HEK293 (cell line): Measurements from ENCODE around the gene SGTB.

Experiments used
- CTCF ChIA-PET: fragments of 350-600 bp; formaldehyde crosslinking; extraction: SDS; loops from one replicate; lab custom pipeline; 2021; ENCODE audit warnings: antibody characterized with exemption; lab: Yijun Ruan, JAX
- POLR2A ChIA-PET: fragments of 300-600 bp; formaldehyde crosslinking; extraction: SDS; loops from one replicate; lab custom pipeline; 2020; ENCODE audit warnings: antibody characterized with exemption, inconsistent platforms; lab: Yijun Ruan, JAX
- H3K27ac ChIP-seq: fragments of 200-500 bp; sonication (Bioruptor generic); 2 replicates; pipeline ENCODE4 v1.5.1; 2014; ENCODE audit warnings: low read depth, low read length, control low read depth, inconsistent platforms; ENCODE audit errors: extremely low read depth
- H3K36me3 ChIP-seq, 2 experiments: fragments of 200-500 bp in 1 of 2; sonication (Bioruptor generic) in 1 of 2; 1 replicate in 1 of 2; 2 replicates in 1 of 2; pipeline ENCODE4 v1.5.1; 2014 to 2017; ENCODE audit warnings: inconsistent platforms in 2 of 2, low read length in 2 of 2; ENCODE audit not compliant: control insufficient read depth in 2 of 2, insufficient read depth in 1 of 2
- H3K4me1 ChIP-seq: fragments of 200-500 bp; sonication (Bioruptor generic); 2 replicates; pipeline ENCODE4 v1.5.1; 2014; ENCODE audit warnings: mild to moderate bottlenecking, low read length, inconsistent platforms; ENCODE audit not compliant: control insufficient read depth, insufficient read depth
- H3K4me3 ChIP-seq: 2 replicates; pipeline ENCODE4 v1.5.1; 2011; ENCODE audit warnings: low read depth, mild to moderate bottlenecking, control low read depth, low read length, moderate library complexity
- H3K9me3 ChIP-seq: fragments of 200-500 bp; sonication (Bioruptor generic); 2 replicates; pipeline ENCODE4 v1.5.1; 2014; ENCODE audit warnings: low read depth, low read length, inconsistent platforms; ENCODE audit not compliant: control insufficient read depth, insufficient read depth
- BCL11A ChIP-seq: fragments of 450-650 bp; formaldehyde crosslinking; IDR thresholded peaks from 2 replicates; pipeline ENCODE4 v1.5.1; 2016; ENCODE audit warnings: low read depth, missing biosample characterization, missing genetic modification characterization
- HOXA7 ChIP-seq: sonication (generic); formaldehyde crosslinking; IDR thresholded peaks from 2 replicates; pipeline ENCODE4 v1.8.1; 2022; ENCODE audit warnings: missing genetic modification reagents, borderline replicate concordance
- PRDM6 ChIP-seq: fragments of 450-650 bp; formaldehyde crosslinking; IDR thresholded peaks from 2 replicates; pipeline ENCODE4 v1.5.1; 2017; ENCODE audit warnings: missing biosample characterization, missing genetic modification characterization
- SP3 ChIP-seq: fragments of 450-650 bp; formaldehyde crosslinking; IDR thresholded peaks from 2 replicates; pipeline ENCODE4 v1.5.1; 2016; ENCODE audit warnings: missing biosample characterization, missing genetic modification characterization
- ZBTB1 ChIP-seq: fragments of 450-650 bp; formaldehyde crosslinking; IDR thresholded peaks from 2 replicates; pipeline ENCODE4 v1.5.1; 2016; ENCODE audit warnings: missing biosample characterization, missing genetic modification characterization
- ZBTB11 ChIP-seq: fragments of 450-650 bp; formaldehyde crosslinking; conservative IDR thresholded peaks from 2 replicates; pipeline ENCODE4 v1.5.1; 2016; ENCODE audit warnings: low read depth, missing biosample characterization, missing genetic modification characterization
- ZBTB6 ChIP-seq: fragments of 450-650 bp; formaldehyde crosslinking; IDR thresholded peaks from 2 replicates; pipeline ENCODE4 v1.5.1; 2017; ENCODE audit warnings: missing biosample characterization, missing genetic modification characterization
- ZBTB7A ChIP-seq: fragments of 450-650 bp; formaldehyde crosslinking; IDR thresholded peaks from 2 replicates; pipeline ENCODE4 v1.5.1; 2016; ENCODE audit warnings: low read depth, missing biosample characterization, missing genetic modification characterization
- ZNF350 ChIP-seq: fragments of 450-650 bp; formaldehyde crosslinking; IDR thresholded peaks from 2 replicates; pipeline ENCODE4 v1.5.0; 2017; ENCODE audit warnings: missing biosample characterization, mild to moderate bottlenecking, missing genetic modification characterization
- ZNF37A ChIP-seq: fragments of 450-650 bp; IDR thresholded peaks from 2 replicates; pipeline ENCODE4 v1.5.1; 2018; ENCODE audit warnings: missing biosample characterization, missing genetic modification characterization
- ZNF510 ChIP-seq: fragments of 450-650 bp; formaldehyde crosslinking; IDR thresholded peaks from 2 replicates; pipeline ENCODE4 v1.5.1; 2018; ENCODE audit warnings: mild to moderate bottlenecking, missing genetic modification characterization, missing biosample characterization; ENCODE audit not compliant: insufficient replicate concordance
- ZNF513 ChIP-seq: fragments of 450-650 bp; IDR thresholded peaks from 2 replicates; pipeline ENCODE4 v1.5.1; 2018; ENCODE audit warnings: missing biosample characterization, missing genetic modification characterization
- ZNF521 ChIP-seq: fragments of 450-650 bp; formaldehyde crosslinking; IDR thresholded peaks from 2 replicates; pipeline ENCODE4 v1.5.1; 2017; ENCODE audit warnings: missing biosample characterization, mild to moderate bottlenecking, missing genetic modification characterization
- ZNF558 ChIP-seq: fragments of 450-650 bp; formaldehyde crosslinking; IDR thresholded peaks from 2 replicates; pipeline ENCODE4 v1.5.1; 2016; ENCODE audit warnings: missing biosample characterization, missing genetic modification characterization
- ZNF600 ChIP-seq: fragments of 450-650 bp; formaldehyde crosslinking; IDR thresholded peaks from 2 replicates; pipeline ENCODE4 v1.5.1; 2016; ENCODE audit warnings: missing biosample characterization, missing genetic modification characterization
- ZSCAN16 ChIP-seq: fragments of 450-650 bp; formaldehyde crosslinking; IDR thresholded peaks from 2 replicates; pipeline ENCODE4 v1.5.1; 2016; ENCODE audit warnings: missing biosample characterization, missing genetic modification characterization
- ZSCAN23 ChIP-seq: fragments of 450-650 bp; formaldehyde crosslinking; IDR thresholded peaks from 2 replicates; pipeline ENCODE4 v1.5.1; 2016; ENCODE audit warnings: missing biosample characterization, missing genetic modification characterization
- ZSCAN4 ChIP-seq: fragments of 450-650 bp; formaldehyde crosslinking; IDR thresholded peaks from 2 replicates; pipeline ENCODE4 v1.5.1; 2017; ENCODE audit warnings: missing biosample characterization, missing genetic modification characterization

Gene SGTB

GRCh38 chr5:65749956-65750355 lies 28.0 kb upstream of the SGTB start:
- POLR2A ChIA-PET = no interaction called here
- no peaks in the 10 kb centered on the region for H3K36me3 ChIP-seq
- H3K4me3 ChIP-seq = no peak overlapping the region
- no peaks in the 10 kb centered on the region; the same call in 1 of the 2 replicates for H3K4me1 ChIP-seq
- no peaks in the 10 kb centered on the region for H3K9me3 ChIP-seq
- CTCF ChIA-PET = no interaction called here
- H3K27ac ChIP-seq = no peak overlapping the region
- TF ChIP-seq ZNF521 (tag by site-specific recombination) = no peak
- TF ChIP-seq ZSCAN4 = no peak
- TF ChIP-seq ZSCAN23 (tag by site-specific recombination) = no peak
- no peak for TF ChIP-seq ZNF510 (tag by site-specific recombination)
- no peak for TF ChIP-seq ZBTB1 (tag by site-specific recombination)
- no peak for TF ChIP-seq ZNF37A (tag by site-specific recombination)
- no peak for TF ChIP-seq ZNF350 (tag by site-specific recombination)
- TF ChIP-seq ZNF513 (tag by site-specific recombination) = no peak
- TF ChIP-seq BCL11A (tag by site-specific recombination) = no peak
- no peak for TF ChIP-seq HOXA7 (CRISPR knock-in tag)
- TF ChIP-seq ZNF600 = no peak
- no peak for TF ChIP-seq SP3 (tag by site-specific recombination)
- TF ChIP-seq ZNF558 = no peak
- TF ChIP-seq PRDM6 (tag by site-specific recombination) = no peak
- TF ChIP-seq ZSCAN16 = no peak
- TF ChIP-seq ZBTB6 (tag by site-specific recombination) = no peak
- no peak for TF ChIP-seq ZBTB11 (tag by site-specific recombination)
- no peak for TF ChIP-seq ZBTB7A (tag by site-specific recombination)
